GM20431 (cell line): ENCODE data around the gene HAUS8.
"Not testable (repeated sequence)": the region's sequence is repeated elsewhere in the genome, so short reads cannot be mapped to it uniquely, and the experiment has no call there.

ENCODE experiments used
- in situ Hi-C: fragments of 300-500 bp; cut with MseI, MboI; formaldehyde crosslinking; loops from one replicate; pipeline ENCODE4 v1.15.0; 2020; ENCODE audit warnings: low sequenced_read_pairs; ENCODE audit not compliant: unreplicated experiment

HAUS8 gene

DNA sequence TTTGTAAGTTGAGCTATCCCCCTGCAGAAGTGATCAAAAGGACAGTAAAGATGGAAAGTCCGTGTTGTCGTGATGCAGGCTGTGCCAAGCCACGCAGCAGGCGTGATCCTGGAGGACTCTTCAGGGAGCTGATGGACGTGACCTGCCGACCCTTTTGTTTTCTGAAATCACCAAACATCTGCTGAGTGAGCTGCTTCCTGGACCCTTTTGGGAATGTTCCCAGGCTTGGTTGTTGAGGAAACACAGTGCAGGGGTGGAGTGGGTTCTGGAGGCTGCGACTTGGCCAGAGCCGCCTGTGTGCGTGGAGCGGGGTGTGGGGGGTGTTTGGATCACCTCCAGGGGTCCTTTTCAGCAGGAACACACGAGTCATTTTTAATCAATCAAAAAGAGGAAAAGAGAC, 33.3 kb downstream of the HAUS8 start:
- in situ Hi-C loops: no loop called here

DNA sequence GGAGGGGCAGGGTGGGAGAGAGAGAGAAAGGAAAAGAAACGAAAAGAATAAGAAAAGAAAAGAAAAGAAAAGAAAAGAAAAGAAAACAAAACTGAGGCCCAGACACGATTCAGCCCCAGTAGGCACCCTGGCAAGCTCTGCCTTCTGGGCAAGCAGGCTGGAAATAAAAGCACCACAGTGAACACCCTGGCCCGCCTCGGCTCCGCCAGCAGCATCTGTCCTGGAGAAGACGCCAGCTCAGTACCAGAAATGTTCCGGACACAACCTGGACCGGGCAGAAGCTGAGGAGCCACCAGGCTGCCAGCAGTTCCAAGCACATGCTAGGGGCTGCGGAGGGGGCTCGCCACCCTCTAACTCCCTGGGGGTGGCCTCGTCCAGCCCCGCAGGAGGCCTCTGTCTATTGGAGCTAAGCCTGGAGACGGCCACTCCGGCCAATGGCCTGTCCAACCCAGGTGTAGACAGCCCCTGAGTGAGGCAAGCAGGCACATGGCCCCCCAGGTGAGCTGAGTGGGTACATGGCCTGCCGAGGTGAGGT, 37.2 kb downstream of the HAUS8 start:
- in situ Hi-C loops: no loop called here

DNA sequence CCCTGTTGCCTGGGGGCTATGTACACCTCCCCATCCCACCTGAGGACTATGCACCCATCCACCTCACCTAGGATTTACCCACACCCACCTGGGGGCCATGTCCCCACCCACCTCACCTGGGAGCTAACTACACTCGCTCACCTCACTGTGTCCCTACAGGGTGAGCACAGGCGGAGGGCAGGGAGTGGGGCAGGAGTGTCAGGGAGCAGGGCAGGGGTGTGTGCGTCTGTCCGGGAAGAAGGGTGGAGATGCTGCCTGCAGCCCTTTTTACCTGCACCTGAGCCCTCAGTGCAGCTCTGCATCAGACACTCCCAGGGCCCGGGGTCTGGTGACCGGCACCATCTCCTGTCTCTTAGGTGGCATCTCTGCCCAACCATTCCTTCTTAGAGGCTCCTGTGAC, 38.1 kb downstream of the HAUS8 start:
- in situ Hi-C loops: no loop called here

DNA sequence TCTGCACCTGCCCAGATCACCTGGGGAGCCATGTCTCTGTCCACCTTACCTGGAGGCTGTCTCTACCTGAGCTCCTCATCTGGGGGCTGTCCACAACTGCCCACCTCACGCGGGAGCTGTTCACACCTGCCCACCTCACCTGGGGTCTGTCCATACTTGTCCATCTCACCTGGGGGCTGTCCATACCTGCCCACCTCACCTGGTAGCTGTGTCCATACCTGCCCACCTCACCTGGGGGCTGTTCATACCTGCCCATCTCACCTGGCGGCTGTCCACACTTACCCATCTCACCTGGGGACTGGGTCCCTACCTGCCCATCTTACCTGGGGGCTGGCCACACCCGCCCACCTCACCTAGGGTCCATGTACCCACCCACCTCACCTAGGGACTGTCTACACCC, 38.6 kb downstream of the HAUS8 start:
- in situ Hi-C loops: no loop called here

DNA sequence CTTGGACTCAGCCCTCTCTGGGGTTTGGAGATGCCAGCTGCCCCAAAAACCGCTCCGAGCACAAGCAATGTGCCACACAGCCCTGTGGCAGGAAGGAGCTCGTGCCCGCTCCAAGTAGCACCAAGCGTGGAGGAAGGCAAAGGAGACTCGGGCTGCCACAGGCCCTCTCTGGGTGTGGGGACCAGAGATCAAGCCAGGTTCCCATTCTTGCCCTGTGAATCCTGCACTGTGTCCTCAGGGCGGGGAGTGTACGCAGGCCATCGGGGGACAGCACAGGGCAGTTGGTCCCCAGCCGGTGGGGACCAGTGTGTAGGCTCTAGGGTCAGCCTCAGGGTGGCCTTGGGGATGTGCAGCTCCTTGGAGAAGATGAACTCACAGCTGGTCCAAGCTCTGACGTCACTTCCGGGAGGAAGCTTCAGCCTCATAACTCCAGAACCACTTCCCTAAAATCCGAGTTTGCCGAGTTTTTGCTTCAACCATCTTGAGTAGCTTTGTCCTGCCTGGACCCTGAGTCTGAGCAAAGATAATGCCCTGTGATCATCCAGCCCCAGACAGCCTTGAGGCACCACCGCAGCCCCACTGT, 39.3 kb downstream of the HAUS8 start:
- in situ Hi-C loops: no loop called here

DNA sequence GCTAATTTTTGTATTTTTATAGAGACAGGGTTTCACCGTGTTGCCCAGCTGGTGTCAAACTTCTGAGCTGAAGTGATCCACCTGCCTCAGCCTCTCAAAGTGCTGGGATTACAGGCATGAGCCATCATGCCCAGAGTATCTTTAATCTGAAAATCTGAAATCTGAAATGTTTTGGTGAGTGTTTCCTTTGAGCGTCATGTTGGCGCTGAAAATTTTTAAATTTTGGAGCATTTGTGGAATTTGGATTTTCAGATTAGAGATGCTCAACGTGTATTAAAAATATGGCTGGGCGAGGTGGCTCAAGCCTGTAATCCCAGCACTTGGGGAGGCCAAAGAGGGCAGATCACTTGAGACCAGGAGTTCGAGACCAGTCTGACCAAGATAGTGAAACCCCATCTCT, 43.5 kb downstream of the HAUS8 start:
- in situ Hi-C loops: no loop called here

DNA sequence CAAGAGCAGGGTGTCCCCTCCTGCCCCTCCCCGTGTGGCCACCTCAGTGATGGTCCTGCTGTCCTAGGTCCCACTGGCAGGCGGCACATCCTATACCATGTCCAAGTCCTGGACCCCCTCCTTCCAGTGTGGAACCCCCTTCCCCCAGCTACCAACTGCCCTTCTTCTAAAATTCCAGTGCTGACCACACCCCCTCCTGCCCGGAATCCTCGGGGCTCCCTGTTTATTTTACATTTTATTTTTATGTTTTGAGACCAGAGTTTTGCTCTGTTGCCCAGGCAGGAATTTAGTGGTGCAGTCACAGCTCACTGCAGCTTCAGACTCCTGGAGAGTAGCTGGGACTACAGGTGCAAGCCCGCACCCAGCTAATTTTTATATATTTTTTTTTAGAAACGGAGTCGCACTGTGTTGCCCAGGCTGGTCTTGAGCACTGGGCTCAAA, 47.7 kb downstream of the HAUS8 start:
- in situ Hi-C loops: no loop called here

DNA sequence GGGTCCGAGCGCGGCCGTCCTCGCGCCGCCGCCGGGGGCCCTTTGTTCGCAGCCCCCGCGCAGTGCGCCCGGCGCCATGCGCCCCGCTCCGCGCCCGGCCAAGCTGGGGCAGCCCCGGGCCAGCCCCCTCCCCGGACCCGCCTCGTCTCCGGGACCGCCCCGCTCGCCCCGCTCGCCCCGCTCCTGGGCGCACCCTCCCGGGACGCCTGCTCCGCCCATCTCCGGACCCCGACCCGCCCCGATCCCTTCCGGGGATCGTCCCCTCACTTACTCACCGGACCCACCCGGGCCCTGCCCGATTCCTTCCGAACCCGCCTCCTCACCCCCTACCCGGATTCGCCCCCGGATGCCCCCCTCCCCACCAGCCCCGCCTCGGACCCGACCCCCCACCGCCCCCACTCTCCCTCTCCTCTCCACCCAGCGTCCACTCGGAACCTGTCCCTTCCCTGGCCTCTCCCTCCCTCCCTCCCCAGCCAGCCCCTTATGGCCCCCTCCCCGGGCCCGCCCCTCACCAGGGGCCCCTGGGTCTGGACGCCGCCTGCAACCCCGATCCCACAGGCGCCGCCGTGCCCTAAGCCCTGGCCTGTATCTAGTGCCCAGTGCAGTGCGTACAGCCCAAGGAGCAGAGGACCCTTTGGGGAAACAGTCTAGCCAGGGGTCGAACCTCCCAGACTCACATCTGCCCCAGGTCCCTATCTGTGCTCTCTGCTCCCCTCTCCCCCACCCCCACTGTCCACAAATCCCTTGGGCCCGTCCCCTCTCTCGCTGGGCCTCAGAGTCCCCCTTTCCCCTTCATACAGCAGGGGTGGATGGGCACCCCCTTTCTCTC, 48.3 kb downstream of the HAUS8 start, which contains the start of gene CPAMD8:
TSS of gene CPAMD8 (minus strand) at position 105 of the 829 bp plus-strand sequence. CDS start 168 bp downstream, outside the sequence.
- in situ Hi-C loops: no loop called here

DNA sequence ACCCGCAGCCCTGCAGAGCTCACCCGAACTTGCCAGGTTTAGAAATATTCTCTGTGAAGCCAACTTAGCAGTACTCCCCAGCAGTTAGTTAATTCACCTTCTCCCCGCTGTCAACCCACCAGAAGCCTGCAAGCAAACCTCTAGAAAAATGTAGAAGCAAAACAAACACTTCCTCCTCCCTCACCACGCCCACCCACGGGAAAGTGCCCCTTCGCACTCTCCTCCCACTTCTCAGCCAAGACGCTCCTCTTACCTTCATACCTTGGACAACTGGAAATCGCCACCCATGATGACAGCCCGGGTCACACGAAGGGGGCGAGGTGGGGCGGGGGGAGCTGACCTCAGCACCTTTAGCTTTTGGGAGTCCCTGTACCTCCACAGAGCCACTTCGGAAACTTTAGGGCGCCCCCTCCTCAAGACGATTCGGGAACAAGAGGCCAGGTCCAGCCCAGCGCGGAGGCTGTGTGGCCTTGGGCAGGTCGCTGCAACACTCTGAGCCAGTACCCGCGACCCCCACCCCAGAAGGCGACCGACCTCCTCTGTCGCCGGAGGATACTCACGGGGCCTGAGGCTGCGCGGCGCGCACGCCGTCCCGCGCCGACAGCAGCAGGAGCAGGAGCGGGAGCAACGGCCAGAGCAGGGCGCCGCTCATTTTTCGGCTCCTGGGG, 49.1 kb downstream of the HAUS8 start:
- in situ Hi-C loops: no loop called here

DNA sequence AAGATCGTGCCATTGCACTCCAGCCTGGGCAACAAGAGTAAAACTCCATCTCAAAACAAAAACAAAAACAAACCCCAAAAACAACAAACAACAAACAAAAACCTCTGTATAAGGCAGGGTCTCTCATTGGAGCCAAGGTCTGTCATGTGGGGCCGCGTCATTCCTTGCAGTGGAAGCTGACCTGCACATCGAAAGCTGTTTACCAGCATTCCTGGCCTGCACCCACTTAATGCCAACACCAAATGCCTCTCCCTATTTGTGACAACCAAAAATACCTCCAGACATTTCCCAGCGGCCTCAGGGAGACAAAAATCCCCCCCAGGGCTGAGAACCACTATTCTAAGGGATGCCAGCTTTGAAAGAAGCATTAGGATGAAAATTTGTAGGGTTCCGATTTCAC, 49.9 kb downstream of the HAUS8 start:
- in situ Hi-C loops: no loop called here

DNA sequence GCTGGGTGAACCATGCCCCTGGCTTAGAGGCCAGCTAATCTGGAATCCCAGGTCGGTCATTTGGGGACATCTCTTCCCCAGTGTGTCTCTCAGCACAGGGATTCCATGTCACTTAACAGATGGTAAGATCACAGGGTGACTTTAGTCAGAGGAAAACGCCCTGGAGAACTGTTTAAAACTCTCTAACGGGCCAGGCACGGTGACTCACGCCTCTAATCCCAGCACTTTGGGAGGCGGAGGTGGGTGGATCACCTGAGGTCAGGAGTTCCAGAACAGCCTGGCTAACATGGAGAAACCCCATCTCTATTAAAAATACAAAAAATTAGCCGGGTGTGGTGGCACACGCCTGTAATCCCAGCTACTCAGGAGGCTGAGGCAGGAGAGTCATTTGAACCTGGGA, 50.3 kb downstream of the HAUS8 start:
- in situ Hi-C loops: not testable (repeated sequence)

DNA sequence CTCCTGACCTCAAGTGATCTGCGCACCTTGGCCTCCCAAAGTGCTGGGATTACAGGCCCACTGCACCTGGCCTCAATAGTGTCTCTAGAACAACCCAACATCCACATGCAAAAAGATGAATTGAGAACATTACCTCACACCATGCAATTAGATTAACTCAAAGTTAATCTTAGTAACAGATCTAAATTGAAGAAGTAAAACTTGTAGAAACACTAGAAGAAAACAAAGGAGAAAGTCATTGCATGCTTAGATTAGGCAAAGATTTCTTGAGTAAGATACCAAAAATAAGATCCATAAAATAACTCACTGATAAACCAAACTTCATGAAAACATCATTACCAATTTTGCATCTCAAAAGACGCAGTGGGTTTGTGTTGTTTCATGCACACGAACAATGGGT, 51.4 kb downstream of the HAUS8 start:
- in situ Hi-C loops: no loop called here

DNA sequence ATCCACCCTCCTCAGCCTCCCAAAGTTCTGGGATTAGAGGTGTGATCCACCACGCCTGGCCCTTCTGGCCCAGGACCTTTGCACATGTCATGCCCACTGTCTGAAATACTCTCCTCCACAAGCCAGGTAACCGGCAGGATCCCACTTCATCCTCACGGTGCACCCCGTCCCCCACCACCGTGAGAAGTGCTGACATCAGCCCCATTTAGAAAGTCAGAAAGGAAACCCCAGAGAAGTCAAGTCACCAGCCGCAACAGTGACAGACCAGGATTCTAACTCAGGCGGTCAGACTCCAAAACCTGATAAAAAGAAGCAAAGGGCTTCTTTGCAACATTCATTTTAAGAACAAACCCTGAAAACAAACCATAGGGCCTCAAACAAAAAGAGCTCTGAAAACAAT, 52.5 kb downstream of the HAUS8 start:
- in situ Hi-C loops: no loop called here

DNA sequence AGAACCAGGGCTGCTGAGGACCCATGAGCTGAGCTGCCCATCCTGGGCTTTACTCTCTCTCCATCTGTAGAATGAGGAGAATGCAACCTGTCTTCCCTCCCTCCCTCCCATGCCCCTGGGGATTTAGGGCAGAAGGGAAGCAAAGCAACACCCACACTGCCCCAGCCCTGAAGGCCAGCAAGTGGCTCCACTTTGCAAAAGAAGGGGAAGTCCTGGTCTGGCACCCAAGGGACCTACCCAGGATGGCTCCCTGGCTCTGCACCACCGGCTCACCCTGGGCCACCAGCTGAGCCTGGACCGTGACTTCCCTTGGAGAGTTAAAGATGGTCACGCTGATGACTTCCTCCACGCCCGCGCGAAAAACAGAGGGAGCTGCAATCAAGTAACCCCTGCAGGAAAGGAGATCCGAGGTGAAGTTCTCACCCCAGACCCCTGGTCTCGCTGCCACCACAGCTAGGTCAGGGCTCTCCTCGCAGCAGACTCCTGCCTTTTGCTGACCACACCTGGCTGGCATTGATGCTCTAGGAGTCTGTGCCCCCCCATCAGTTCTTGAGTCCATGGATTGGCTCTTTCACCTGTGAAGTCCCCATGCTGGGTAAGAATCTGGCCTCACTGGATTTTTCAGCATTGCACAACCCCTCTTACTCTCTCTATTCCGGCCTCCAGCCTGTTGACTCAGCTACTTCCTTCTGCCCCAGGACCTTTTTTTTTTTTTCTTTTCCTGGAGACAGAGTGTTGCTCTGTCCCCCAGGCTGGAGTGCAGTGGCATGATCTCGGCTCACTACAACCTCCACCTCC, 53.3 kb downstream of the HAUS8 start:
- in situ Hi-C loops: no loop called here

DNA sequence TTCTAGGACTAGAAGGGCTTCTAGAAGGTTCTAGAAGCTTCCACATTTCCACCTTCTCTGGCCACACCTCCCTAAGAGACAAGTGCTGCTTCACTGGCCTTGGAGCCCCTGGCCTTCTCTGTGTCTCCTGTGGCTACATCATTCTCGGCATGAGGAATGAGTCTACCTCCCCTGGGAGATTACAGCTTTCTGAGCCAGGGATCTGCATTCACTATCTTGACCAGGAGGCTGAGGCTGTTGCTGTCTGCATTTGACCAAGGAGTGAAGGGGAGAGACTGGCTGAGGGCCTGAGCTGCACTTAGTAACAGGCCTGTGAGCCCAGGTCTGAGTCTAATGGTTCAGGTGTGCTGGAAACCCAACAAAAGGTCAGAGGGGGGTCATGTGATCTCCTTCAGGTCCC, 53.9 kb downstream of the HAUS8 start:
- in situ Hi-C loops: no loop called here

DNA sequence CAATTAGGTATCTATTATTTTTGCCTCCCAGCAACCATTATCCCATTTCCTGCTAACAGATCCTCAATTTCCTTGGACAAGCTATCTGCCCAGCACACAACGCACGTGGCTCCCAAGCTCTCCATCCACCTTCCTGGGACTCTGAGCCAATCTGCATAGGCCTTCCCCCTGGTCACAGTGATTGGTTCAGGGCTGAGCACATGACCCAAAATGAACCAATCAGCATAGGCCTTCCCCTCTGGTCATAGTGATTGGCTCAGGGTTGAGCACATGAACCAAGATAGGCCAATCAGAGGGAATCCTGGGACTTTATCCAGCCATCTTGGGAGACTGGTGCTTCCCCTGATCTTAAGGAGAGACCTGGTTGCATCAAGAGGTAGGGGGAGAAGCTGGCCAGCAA, 54.4 kb downstream of the HAUS8 start:
- in situ Hi-C loops: no loop called here

DNA sequence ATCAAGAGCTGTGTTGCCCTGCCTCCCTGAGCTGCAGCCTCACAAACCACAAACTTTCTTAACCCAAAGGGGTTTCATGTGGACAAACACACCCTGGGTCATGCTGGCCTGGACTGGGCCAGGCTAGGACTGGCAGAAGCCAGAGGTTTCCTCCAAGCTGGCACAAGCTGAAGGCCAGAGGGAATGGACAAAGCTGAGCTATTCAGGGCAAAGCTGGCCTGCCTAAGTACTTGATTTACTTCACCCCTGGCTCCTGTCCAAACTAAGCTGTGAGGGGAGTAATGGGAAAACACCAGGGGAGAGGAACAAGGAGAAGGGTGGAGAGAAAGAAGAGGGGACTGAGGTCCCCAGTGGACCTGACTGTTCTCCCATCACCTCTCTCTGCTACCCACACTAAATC, 54.9 kb downstream of the HAUS8 start:
- in situ Hi-C loops: no loop called here

DNA sequence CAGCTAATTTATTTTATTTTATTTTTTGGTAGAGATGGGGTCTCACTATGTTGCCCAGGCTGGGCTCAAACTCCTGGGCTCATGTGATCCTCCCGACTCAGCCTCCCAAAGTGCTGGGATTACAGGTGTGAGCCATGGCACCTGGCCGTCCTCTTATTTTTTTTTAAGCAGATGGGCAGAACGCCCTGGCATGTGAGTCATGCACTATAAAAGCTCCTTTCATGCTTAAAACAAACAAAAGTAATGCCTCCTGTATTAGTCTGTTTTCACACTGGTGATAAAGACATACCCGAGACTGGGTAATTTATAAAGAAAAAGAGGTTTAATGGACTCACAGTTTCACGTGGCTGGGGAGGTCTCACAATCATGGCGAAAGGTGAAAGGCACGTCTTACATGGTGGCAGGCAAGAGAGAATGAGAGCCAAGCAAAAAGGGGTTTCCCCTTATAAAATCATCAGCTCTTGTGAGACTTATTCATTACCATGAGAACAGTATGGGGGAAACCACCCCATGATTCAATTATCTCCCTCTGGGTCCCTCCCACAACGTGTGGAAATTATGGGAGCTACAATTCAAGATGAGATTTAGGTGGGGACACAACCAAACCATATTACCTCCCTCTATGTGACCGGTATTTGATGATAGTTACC, 60.9 kb downstream of the HAUS8 start:
- in situ Hi-C loops: not testable (repeated sequence)

DNA sequence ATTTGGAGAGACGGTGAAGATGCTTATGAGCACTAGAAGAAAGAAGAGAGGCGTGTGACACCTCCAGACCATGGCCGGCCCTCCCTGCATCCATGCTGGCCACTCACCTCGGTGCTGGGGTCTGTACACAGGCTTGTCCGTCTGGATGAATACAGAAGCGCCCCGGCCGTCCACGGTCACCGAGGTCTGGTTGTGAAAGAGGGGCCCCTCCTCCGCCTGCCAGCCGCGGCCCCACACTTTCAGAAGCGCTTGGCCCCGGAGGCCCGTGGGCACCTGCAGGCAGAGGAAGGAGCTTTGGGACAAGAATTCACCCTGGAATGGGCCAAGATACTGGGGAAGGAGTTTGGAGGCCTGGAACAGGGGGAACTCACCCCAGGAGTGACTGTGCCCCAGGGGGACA, 63.8 kb downstream of the HAUS8 start:
- in situ Hi-C loops: no loop called here

DNA sequence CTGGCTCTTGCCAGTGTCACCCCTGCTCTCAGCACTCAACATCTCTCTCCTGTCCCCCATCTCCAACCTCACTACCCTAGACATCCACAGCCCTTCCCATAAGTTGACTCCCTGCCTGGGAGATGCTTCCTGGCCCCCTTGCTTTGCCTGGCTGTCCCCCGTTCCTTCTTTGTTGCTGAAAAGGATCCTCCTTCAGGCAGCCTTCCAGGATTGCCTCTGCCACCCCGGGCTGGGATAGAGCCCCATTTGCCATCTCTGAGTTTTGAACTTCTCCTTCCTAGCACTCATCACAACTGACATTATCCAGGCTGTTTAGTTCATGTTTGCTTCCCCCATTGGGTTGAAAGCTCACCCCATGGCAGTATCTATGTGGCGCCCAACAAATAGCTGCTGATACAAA, 68.7 kb downstream of the HAUS8 start:
- in situ Hi-C loops: no loop called here
